Measurements from ENCODE around the gene TERB2.
"Not testable (repeated sequence)": the region's sequence is repeated elsewhere in the genome, so short reads cannot be mapped to it uniquely, and the experiment has no call there.

GRCh38 chr15:44977781-44978180 is 21.3 kb downstream of the TERB2 start:
- not testable (repeated sequence) for TF ChIP-seq CTCF, POLR2A (IDR thresholded peaks at IDR 0.05)

All from uterus (tissue), 2 donors.